Stomach (tissue), 9 donors: ENCODE measurements around the gene PDE4B. TPM values are rescaled to one million over a fixed set of nuclear protein-coding genes. Genes with fewer than 3 reads are reported as not detected.

Source experiments
- DNase-seq, 2 donors: peaks; one replicate each; pipeline versions ENCODE4 v3.0.0 to v3.0.0-alpha.2; 2013 to 2019
- H3K27ac ChIP-seq, 5 donors: fragments of 200-600 bp in 4 of 5; sonication (generic) in 4 of 5; one replicate each; pipeline ENCODE4 v1.5.1; 2013 to 2019; ENCODE audit warnings: mild to moderate bottlenecking in 1 of 5, moderate library complexity in 1 of 5
- H3K27me3 ChIP-seq, 3 donors: fragments of 200-600 bp; sonication (generic); one replicate each; pipeline ENCODE4 v1.5.1; 2017 to 2019; ENCODE audit warnings: mixed run types in 1 of 3
- H3K36me3 ChIP-seq, 4 donors: fragments of 200-600 bp; sonication (generic); 1 replicate in 3 of 4; 2 replicates in 1 of 4; pipeline ENCODE4 v1.5.1; 2016 to 2019
- H3K4me1 ChIP-seq, 4 donors: fragments of 200-600 bp; sonication (generic); one replicate each; pipeline ENCODE4 v1.5.1; 2016 to 2019
- H3K4me3 ChIP-seq, 4 donors: fragments of 200-600 bp; sonication (generic) in 3 of 4; one replicate each; pipeline ENCODE4 v1.5.1; 2016 to 2019; ENCODE audit warnings: mild to moderate bottlenecking in 1 of 4
- H3K9me3 ChIP-seq, 4 donors: fragments of 200-600 bp; sonication (generic); one replicate each; pipeline ENCODE4 v1.5.1; 2016 to 2019
- EP300 ChIP-seq: sonication (generic); formaldehyde crosslinking; IDR thresholded peaks from one replicate; pipeline ENCODE4 v1.6.1; 2017; ENCODE audit warnings: antibody characterized with exemption
- POLR2A ChIP-seq, 4 donors: fragments of 450-650 bp; IDR thresholded peaks; one replicate each; pipeline ENCODE4 v1.6.1; 2016; ENCODE audit warnings: antibody characterized with exemption in 4 of 4, control low read depth in 2 of 4, mild to moderate bottlenecking in 1 of 4, moderate library complexity in 1 of 4
- POLR2AphosphoS5 ChIP-seq, 3 donors: sonication (generic); formaldehyde crosslinking; IDR thresholded peaks; one replicate each; pipeline ENCODE4 v1.6.1; 2016; ENCODE audit warnings: antibody characterized with exemption in 3 of 3
- WGBS, 5 donors: extraction: QIAGEN DNeasy Blood & Tissue Kit in 3 of 5; methylation state at CpG; one replicate each; pipeline versions ENCODE4 v1.1.5 to v1.1.7; 2013 to 2018; 5-methylcytosine and 5-hydroxymethylcytosine counted together
- intact Hi-C: fragments of 100-400 bp; cut with DNase I; formaldehyde crosslinking; loops from one replicate; pipeline ENCODE4 v1.15.1; 2023; ENCODE audit warnings: low total_unique reads
- polyA plus RNA-seq, 3 donors: library from polyadenylated mRNA; stranded (reverse); fragments of 200-250 nt; gene quantifications; one replicate each; pipeline ENCODE4 v1.2.3, GENCODE V29; 2013
- total RNA-seq, 5 donors: library from RNA; depleted of rRNA; stranded (reverse); fragments of >200 nt; gene quantifications; one replicate each; pipeline versions ENCODE4 v1.1.0 to v1.2.3, GENCODE V29; 2014 to 2016
- TF ChIP-seq, protein P1 (sequence below), 7 experiments: fragments of 450-650 bp in 4 of 7; fragments of 200-600 bp in 3 of 7; sonication (generic) in 3 of 7; IDR thresholded peaks; one replicate each; pipeline ENCODE4 v1.5.1; 2016 to 2019; ENCODE audit warnings: antibody characterized with exemption in 7 of 7, control low read depth in 2 of 7, mild to moderate bottlenecking in 1 of 7
- donor health status: healthy with polysubstance abuse.
- donor health status: Bipolar disorder and iron deficiency.
- donor health status: healthy.

PDE4B gene
- total and polyA plus RNA-seq, 8 donors, result 0.45 to 34.3 (median 3.2) TPM

DNA sequence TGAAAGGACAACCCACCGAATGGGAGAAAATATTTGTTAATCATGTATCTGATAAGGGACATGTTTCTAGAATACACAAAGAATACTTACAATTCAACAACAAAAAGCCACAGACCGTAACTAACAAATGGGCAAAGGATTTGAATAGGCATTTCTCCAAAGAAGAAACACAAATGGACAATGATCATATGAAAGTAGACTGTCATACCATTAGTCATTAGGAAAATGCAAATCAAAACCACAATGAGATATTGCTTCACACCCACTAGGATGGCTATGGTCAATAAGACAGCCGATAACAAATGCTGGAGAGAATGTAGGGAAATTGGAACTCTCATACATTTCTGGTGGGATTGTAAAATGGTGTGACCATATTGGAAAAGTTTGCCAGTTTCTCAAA lies 374.1 kb downstream of the PDE4B start:
- 56 to 84% (median 76%) methylated on average over 3 of the region's 3 CpGs for WGBS, 5 donors
- no peak overlapping the region for H3K4me3 ChIP-seq
- H3K4me1 ChIP-seq, result peaks cover 0 to 16% (median 8%) of the 10 kb centered on the region in 4 donors
- no peaks in the 10 kb centered on the region for H3K27me3 ChIP-seq
- no peak for DNase-seq
- intact Hi-C loops, result no loop called here
- H3K36me3 ChIP-seq, result no peaks in the 10 kb centered on the region
- TF ChIP-seq, protein P1, sequence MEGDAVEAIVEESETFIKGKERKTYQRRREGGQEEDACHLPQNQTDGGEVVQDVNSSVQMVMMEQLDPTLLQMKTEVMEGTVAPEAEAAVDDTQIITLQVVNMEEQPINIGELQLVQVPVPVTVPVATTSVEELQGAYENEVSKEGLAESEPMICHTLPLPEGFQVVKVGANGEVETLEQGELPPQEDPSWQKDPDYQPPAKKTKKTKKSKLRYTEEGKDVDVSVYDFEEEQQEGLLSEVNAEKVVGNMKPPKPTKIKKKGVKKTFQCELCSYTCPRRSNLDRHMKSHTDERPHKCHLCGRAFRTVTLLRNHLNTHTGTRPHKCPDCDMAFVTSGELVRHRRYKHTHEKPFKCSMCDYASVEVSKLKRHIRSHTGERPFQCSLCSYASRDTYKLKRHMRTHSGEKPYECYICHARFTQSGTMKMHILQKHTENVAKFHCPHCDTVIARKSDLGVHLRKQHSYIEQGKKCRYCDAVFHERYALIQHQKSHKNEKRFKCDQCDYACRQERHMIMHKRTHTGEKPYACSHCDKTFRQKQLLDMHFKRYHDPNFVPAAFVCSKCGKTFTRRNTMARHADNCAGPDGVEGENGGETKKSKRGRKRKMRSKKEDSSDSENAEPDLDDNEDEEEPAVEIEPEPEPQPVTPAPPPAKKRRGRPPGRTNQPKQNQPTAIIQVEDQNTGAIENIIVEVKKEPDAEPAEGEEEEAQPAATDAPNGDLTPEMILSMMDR (IDR thresholded peaks at IDR 0.05), result no peak
- TF ChIP-seq POLR2A (IDR thresholded peaks at IDR 0.05) (no peak), EP300 (no peak), POLR2AphosphoS5 (IDR thresholded peaks at IDR 0.05) (no peak)
- H3K9me3 ChIP-seq, result no peaks in the 10 kb centered on the region
- H3K27ac ChIP-seq, result no peak overlapping the region

DNA sequence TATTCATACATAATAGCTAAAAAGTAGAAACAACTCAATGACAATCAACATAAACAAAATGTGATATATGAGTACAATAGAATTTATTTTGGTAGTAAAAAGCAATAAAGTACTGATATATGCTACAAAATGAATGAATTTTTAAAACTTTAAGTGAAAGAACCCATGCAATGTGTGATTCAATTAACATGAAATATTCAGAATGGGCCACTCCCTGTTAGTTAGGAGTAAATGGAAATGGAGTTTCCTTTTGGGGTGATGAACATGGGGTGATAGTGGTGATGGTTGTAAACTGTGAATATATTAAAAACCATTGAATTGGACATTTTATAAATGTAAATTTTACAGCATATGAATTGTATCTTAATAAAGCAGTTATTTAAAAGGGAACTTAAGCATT lies 374.6 kb downstream of the PDE4B start:
- Histone ChIP-seq H3K4me3 (no peak overlapping the region), H3K27me3 (no peaks in the 10 kb centered on the region), H3K9me3 (no peaks in the 10 kb centered on the region), H3K4me1 (peaks cover 0 to 16% (median 8%) of the 10 kb centered on the region in 4 donors), H3K27ac (no peak overlapping the region), H3K36me3 (no peaks in the 10 kb centered on the region)
- TF ChIP-seq POLR2AphosphoS5 (IDR thresholded peaks at IDR 0.05) (no peak), EP300 (no peak), POLR2A (IDR thresholded peaks at IDR 0.05) (no peak)
- TF ChIP-seq, protein P1 (IDR thresholded peaks at IDR 0.05), result no peak
- intact Hi-C loops, result no loop called here
- DNase-seq, result no peak

DNA sequence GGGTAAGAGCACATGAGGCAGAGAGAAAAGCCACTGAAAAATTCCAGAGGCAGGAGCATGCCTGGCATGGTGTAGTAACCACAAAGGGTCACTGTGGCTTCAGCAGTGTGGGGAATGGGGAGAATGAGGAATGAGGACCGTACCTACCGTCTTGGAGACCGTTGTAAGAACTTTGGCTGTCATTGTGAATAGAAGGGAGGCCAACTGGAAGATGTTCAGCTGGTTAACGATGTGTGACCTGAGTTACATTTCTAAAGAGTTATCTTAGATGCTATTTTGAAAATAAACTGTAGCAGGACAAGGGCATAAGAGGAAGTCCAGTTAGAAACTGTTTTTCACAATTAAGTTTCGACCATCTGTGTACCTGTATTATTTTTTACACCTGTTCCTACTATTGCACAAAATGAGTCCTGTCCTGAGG lies 375.8 kb downstream of the PDE4B start:
- intact Hi-C loops, result no loop called here
- H3K27me3 ChIP-seq, result no peaks in the 10 kb centered on the region
- no peak for DNase-seq
- peaks cover 0 to 16% (median 8%) of the 10 kb centered on the region in 4 donors for H3K4me1 ChIP-seq
- no peak overlapping the region for H3K4me3 ChIP-seq
- no peak overlapping the region for H3K27ac ChIP-seq
- no peaks in the 10 kb centered on the region for H3K36me3 ChIP-seq
- WGBS, 5 donors, result 57 to 84% (median 75%) methylated on average over 5 of the region's 5 CpGs
- TF ChIP-seq POLR2AphosphoS5 (IDR thresholded peaks at IDR 0.05) (no peak), EP300 (no peak), POLR2A (IDR thresholded peaks at IDR 0.05) (no peak)
- TF ChIP-seq, protein P1 (IDR thresholded peaks at IDR 0.05), result no peak
- H3K9me3 ChIP-seq, result no peaks in the 10 kb centered on the region

DNA sequence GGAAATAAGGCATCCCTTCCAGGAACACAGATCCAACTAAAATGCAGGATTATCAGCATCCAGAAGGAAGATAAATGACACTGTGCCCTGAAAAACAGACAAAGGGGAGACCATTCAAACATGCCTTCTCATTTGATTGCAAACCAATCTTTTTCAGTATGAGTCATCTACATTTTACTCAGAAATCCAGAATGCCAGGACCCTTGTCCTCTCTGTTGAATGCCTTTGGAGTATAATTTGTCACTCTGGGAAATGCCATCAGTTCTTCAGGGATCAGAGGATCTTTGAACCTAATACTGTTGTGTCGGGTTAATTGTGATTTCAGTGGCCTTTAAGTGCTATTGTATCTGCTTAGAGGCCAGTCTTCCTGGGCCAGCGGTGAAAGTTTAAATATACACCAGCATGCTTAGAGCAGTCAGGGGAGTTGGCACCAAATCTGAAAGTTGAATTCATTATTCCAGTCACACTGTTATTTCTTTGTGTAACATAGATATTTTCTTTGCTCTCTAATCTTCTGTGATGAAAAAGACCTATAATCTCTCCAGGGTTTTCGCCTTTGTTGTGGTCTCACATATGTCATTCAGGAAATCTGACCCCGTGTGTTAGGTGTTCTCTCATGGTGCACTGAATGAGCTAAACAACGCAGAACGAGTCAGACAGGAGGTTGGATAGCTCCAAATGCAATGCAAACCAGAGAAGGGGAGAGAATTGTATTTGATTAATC lies 376.4 kb downstream of the PDE4B start:
- peak in 1 of 2 donors; percentile 56 for DNase-seq
- no peaks in the 10 kb centered on the region for H3K9me3 ChIP-seq
- intact Hi-C loops, result no loop called here
- no peaks in the 10 kb centered on the region for H3K27me3 ChIP-seq
- no peaks in the 10 kb centered on the region for H3K36me3 ChIP-seq
- H3K4me1 ChIP-seq, result peaks cover 0 to 16% (median 8%) of the 10 kb centered on the region in 4 donors
- no peak overlapping the region for H3K4me3 ChIP-seq
- H3K27ac ChIP-seq, result peak overlapping the region in 2 of 5 donors; percentile 9 to 30
- 11 to 25% (median 15%) methylated on average over 6 of the region's 6 CpGs for WGBS, 5 donors
- TF ChIP-seq POLR2AphosphoS5 (IDR thresholded peaks at IDR 0.05), result no peak
- no peak for TF ChIP-seq POLR2A (IDR thresholded peaks at IDR 0.05)
- TF ChIP-seq, protein P1 (IDR thresholded peaks at IDR 0.05), result no peak
- TF ChIP-seq EP300, result no peak
